HCT116 (cell line): ENCODE data around the gene DMXL1. TPM values are rescaled to one million over a fixed set of nuclear protein-coding genes. Genes with fewer than 3 reads are reported as not detected.

ENCODE experiments used
- ATAC-seq: fragments of 200-7000 bp; cut with Tn5 transposase; 2 replicates; pipeline ENCODE4 v1.9.1; 2020; ENCODE audit warnings: mild to moderate bottlenecking, moderate library complexity
- BruUV-seq: library from RNA; stranded (reverse); fragments of 400-500 nt; replicated peaks from 2 replicates; lab custom pipeline; 2021; lab: Mats Ljungman, UMichigan
- CTCF ChIA-PET: fragments of 300-600 bp; sonication (Branson Sonifier 250); formaldehyde crosslinking; loops from one replicate; lab custom pipeline; 2021; ENCODE audit warnings: antibody characterized with exemption; lab: Charles Lee
- POLR2A ChIA-PET: fragments of 300-600, 350-600 bp; sonication (Branson Sonifier 250); formaldehyde crosslinking; loops from one replicate; lab custom pipeline; 2021; ENCODE audit warnings: antibody characterized with exemption; lab: Charles Lee
- RAD21 ChIA-PET, 2 experiments: fragments of 300-600 bp; sonication (Branson Sonifier 250); formaldehyde crosslinking; loops; one replicate each; lab custom pipeline; 2023; ENCODE audit warnings: low total read pairs in 2 of 2; ENCODE audit not compliant: uncharacterized antibody in 2 of 2, unreplicated experiment in 2 of 2, low non-redundant PET in 1 of 2; lab: Charles Lee
- DNase-seq: peaks from one replicate; pipeline ENCODE4 v3.0.0-alpha.2; 2010; ENCODE audit warnings: low read depth, low spot score
- H2AFZ ChIP-seq: fragments of 200-600 bp; shearing (Covaris generic), sonication (generic); 2 replicates; pipeline ENCODE4 v1.6.1; 2017; ENCODE audit warnings: low read depth, mixed run types, mixed read lengths, antibody characterized with exemption, low read length; ENCODE audit not compliant: poor library complexity, severe bottlenecking
- H3K27ac ChIP-seq: 2 replicates; pipeline ENCODE4 v1.5.1; 2012; ENCODE audit warnings: low read depth, low read length
- H3K27me3 ChIP-seq: fragments of 200-600 bp; sonication (generic); 2 replicates; pipeline ENCODE4 v1.6.1; 2016; ENCODE audit warnings: mixed run types, low read length, mixed read lengths; ENCODE audit not compliant: insufficient read depth
- H3K36me3 ChIP-seq, 2 experiments: fragments of 200-500 bp in 1 of 2; fragments of 200-600 bp in 1 of 2; sonication (Bioruptor generic) in 1 of 2; sonication (generic) in 1 of 2; 2 replicates each; pipeline versions ENCODE4 v1.5.1 to v1.6.1; 2014 to 2016; ENCODE audit warnings: low read length in 2 of 2, inconsistent platforms in 1 of 2, mixed read lengths in 1 of 2, mixed run types in 1 of 2; ENCODE audit not compliant: insufficient read depth in 2 of 2, control insufficient read depth in 1 of 2
- H3K4me1 ChIP-seq, 2 experiments: fragments of 200-600 bp in 1 of 2; sonication (generic) in 1 of 2; 2 replicates each; pipeline versions ENCODE4 v1.5.1 to v1.6.1; 2012 to 2017; ENCODE audit warnings: low read length in 2 of 2, inconsistent platforms in 1 of 2, mild to moderate bottlenecking in 1 of 2, mixed read lengths in 1 of 2, mixed run types in 1 of 2, moderate library complexity in 1 of 2; ENCODE audit not compliant: insufficient read depth in 2 of 2, control insufficient read depth in 1 of 2
- H3K4me2 ChIP-seq: fragments of 200-600 bp; sonication (generic); 2 replicates; pipeline ENCODE4 v1.6.1; 2017; ENCODE audit warnings: mixed run types, low read length, mixed read lengths
- H3K4me3 ChIP-seq, 2 experiments: fragments of 200-600 bp in 1 of 2; sonication (generic) in 1 of 2; replicated peaks in 1 of 2; 2 replicates each; pipeline ENCODE4 v1.5.1; 2011 to 2016; ENCODE audit warnings: low read length in 2 of 2, control low read depth in 1 of 2, low read depth in 1 of 2, mild to moderate bottlenecking in 1 of 2, mixed read lengths in 1 of 2, mixed run types in 1 of 2
- H3K79me2 ChIP-seq: fragments of 200-600 bp; sonication (generic); 2 replicates; pipeline ENCODE4 v1.6.1; 2017; ENCODE audit warnings: mild to moderate bottlenecking, mixed run types, low read length, moderate library complexity, mixed read lengths; ENCODE audit not compliant: insufficient read depth
- H3K9ac ChIP-seq: fragments of 200-600 bp; sonication (generic); 2 replicates; pipeline ENCODE4 v1.6.1; 2016; ENCODE audit warnings: low read length, mixed read lengths
- H3K9me2 ChIP-seq: fragments of 200-600 bp; sonication (generic), shearing (Covaris generic); 2 replicates; pipeline ENCODE4 v1.6.1; 2017; ENCODE audit warnings: mixed run types, mild to moderate bottlenecking, moderate library complexity; ENCODE audit not compliant: insufficient read depth
- H3K9me3 ChIP-seq, 2 experiments: fragments of 200-500 bp in 1 of 2; fragments of 200-600 bp in 1 of 2; sonication (Bioruptor generic) in 1 of 2; sonication (generic) in 1 of 2; 2 replicates each; pipeline ENCODE4 v1.6.1; 2014 to 2017; ENCODE audit warnings: low read length in 2 of 2, mixed read lengths in 2 of 2, inconsistent platforms in 1 of 2, low read depth in 1 of 2, mild to moderate bottlenecking in 1 of 2, mixed run types in 1 of 2, moderate library complexity in 1 of 2; ENCODE audit not compliant: control insufficient read depth in 1 of 2, insufficient read depth in 1 of 2
- H4K20me1 ChIP-seq: fragments of 200-600 bp; sonication (generic), shearing (Covaris generic); 2 replicates; pipeline ENCODE4 v1.6.1; 2017; ENCODE audit warnings: mixed run types, mild to moderate bottlenecking, moderate library complexity; ENCODE audit not compliant: insufficient read depth
- ATF3 ChIP-seq: IDR thresholded peaks from 2 replicates; pipeline ENCODE4 v1.6.1; 2012
- CBX3 ChIP-seq: IDR thresholded peaks from 2 replicates; pipeline ENCODE4 v1.6.1; 2012; ENCODE audit warnings: low read depth
- CEBPB ChIP-seq: IDR thresholded peaks from 2 replicates; pipeline ENCODE4 v1.6.1; 2012; ENCODE audit warnings: low read depth
- CTCF ChIP-seq, 3 experiments: fragments of 200-600 bp in 1 of 3; sonication (generic) in 1 of 3; IDR thresholded peaks in 2 of 3; conservative IDR thresholded peaks in 1 of 3; 2 replicates each; pipeline ENCODE4 v1.5.1; 2012 to 2017; ENCODE audit warnings: low read depth in 2 of 3, low read length in 2 of 3, antibody characterized with exemption in 1 of 3, borderline replicate concordance in 1 of 3, control low read depth in 1 of 3, mild to moderate bottlenecking in 1 of 3, mixed read lengths in 1 of 3, mixed run types in 1 of 3, moderate library complexity in 1 of 3; ENCODE audit not compliant: insufficient read depth in 1 of 3
- ELF1 ChIP-seq: IDR thresholded peaks from 2 replicates; pipeline ENCODE4 v1.6.1; 2012; ENCODE audit warnings: low read depth, borderline replicate concordance
- EZH2 ChIP-seq: fragments of 200-600 bp; sonication (generic); IDR thresholded peaks from 2 replicates; pipeline ENCODE4 v1.6.1; 2017; ENCODE audit warnings: antibody characterized with exemption, mixed run types
- JUND ChIP-seq: IDR thresholded peaks from 2 replicates; pipeline ENCODE4 v1.6.1; 2012
- POLR2A ChIP-seq: IDR thresholded peaks from 2 replicates; pipeline ENCODE4 v1.7.0; 2011; ENCODE audit warnings: borderline replicate concordance; ENCODE audit not compliant: insufficient read depth, insufficient read length; ENCODE audit errors: extremely low read depth
- RAD21 ChIP-seq: IDR thresholded peaks from 2 replicates; pipeline ENCODE4 v1.6.1; 2012; ENCODE audit warnings: low read depth, mild to moderate bottlenecking
- SIN3A ChIP-seq: IDR thresholded peaks from 2 replicates; pipeline ENCODE4 v1.6.1; 2012; ENCODE audit warnings: low read depth
- SP1 ChIP-seq: IDR thresholded peaks from 2 replicates; pipeline ENCODE4 v1.6.1; 2012; ENCODE audit warnings: low read depth
- SRF ChIP-seq: IDR thresholded peaks from 2 replicates; pipeline ENCODE4 v1.6.1; 2012; ENCODE audit warnings: low read depth
- YY1 ChIP-seq: IDR thresholded peaks from 2 replicates; pipeline ENCODE4 v1.6.1; 2011; ENCODE audit warnings: low read length, low read depth, moderate library complexity, mild to moderate bottlenecking; ENCODE audit not compliant: insufficient replicate concordance; ENCODE audit errors: extremely low read depth
- ZBTB33 ChIP-seq: IDR thresholded peaks from 2 replicates; pipeline ENCODE4 v1.6.1; 2011; ENCODE audit warnings: mild to moderate bottlenecking, low read length, moderate library complexity; ENCODE audit not compliant: insufficient replicate concordance; ENCODE audit errors: extremely low read depth
- ZFX ChIP-seq: fragments of 450-650 bp; IDR thresholded peaks from 2 replicates; pipeline ENCODE4 v1.6.1; 2017
- ZNF274 ChIP-seq: fragments of 200-500 bp; sonication (Bioruptor generic); IDR thresholded peaks from 2 replicates; pipeline ENCODE4 v1.6.1; 2014; ENCODE audit warnings: mild to moderate bottlenecking, low read depth, low read length, inconsistent platforms
- intact Hi-C: fragments of 100-400 bp; cut with micrococcal nuclease; formaldehyde crosslinking; loops from 2 replicates; pipeline ENCODE4 v1.10.0; 2022
- total RNA-seq: library from RNA; stranded (reverse); gene quantifications from one replicate; pipeline ENCODE4 v1.2.1, GENCODE V29; 2021; ENCODE audit not compliant: unreplicated experiment

DMXL1 gene
- total RNA-seq, 1 experiment from 2014 or later, result 21.1 TPM

GRCh38 chr5:119022773-119023172 is 48.1 kb upstream of the DMXL1 start:
- H3K9me2 ChIP-seq, result no peaks in the 10 kb centered on the region
- H3K27me3 ChIP-seq, result no peaks in the 10 kb centered on the region
- no TSS peak for BruUV-seq
- TF ChIP-seq POLR2A (no peak), CTCF (IDR thresholded peaks at IDR 0.05 in 2 of 3, conservative IDR thresholded peaks at IDR 0.05 in 1 of 3; ENCODE audit: borderline replicate concordance in 1 of 3, insufficient read depth in 1 of 3, low read depth in 2 of 3, low read length in 2 of 3) (no peak), CEBPB (no peak), ZFX (no peak), EZH2 (no peak), SIN3A (no peak), SRF (no peak), CBX3 (no peak), ATF3 (no peak), RAD21 (no peak), YY1 (no peak), ZBTB33 (no peak), ELF1 (no peak), SP1 (no peak), JUND (no peak), ZNF274 (no peak)
- TF ChIP-seq, all 23 proteins: peak for 0
- intact Hi-C loops, result loop anchor here (1.0 to 5.0 kb wide), 3 partner anchors 190 to 390 kb away; no protein-coding TSS in a partner anchor
- H3K9ac ChIP-seq, result no peak overlapping the region
- no peak overlapping the region for H3K4me2 ChIP-seq
- no peak for ATAC-seq
- no peaks in the 10 kb centered on the region for H3K36me3 ChIP-seq
- ChIA-PET CTCF (interaction anchor here (1.3 to 1.9 kb wide), 2 partner anchors 48 to 389 kb away, joined by 4 to 33 read pairs; partner anchors contain the start of gene DMXL1), RAD21 (no interaction called here), POLR2A (no interaction called here)
- H3K27ac ChIP-seq, result no peak overlapping the region
- H3K9me3 ChIP-seq, result no peaks in the 10 kb centered on the region
- H2AFZ ChIP-seq, result no peak overlapping the region
- DNase-seq, result no peak
- no peaks in the 10 kb centered on the region for H3K79me2 ChIP-seq
- no peaks in the 10 kb centered on the region for H4K20me1 ChIP-seq
- H3K4me1 ChIP-seq, result no peaks in the 10 kb centered on the region
- H3K4me3 ChIP-seq, result no peak overlapping the region
